Stimulated activated memory B cell treated with anti-CD40 and anti-IgM and Interleukin-4, amounts not matched to agents 10 μg/mL and 1 μg/mL and 100 μg/mL, for 72 hours (primary cell): ENCODE data around the gene RBPJ.
A peak's percentile ranks its signal among the peaks of the same experiment; 100 is the strongest.

ENCODE experiments used
- ATAC-seq: fragments of 150-1000 bp; cut with Tn5 transposase; 2 replicates; pipeline ENCODE4 v1.10.0; 2021
- H3K27ac Mint-ChIP-seq: one replicate; pipeline ENCODE4 v1.8.0; 2022; ENCODE audit warnings: mild to moderate bottlenecking, mixed read lengths
- H3K27me3 Mint-ChIP-seq: one replicate; pipeline ENCODE4 v1.8.0; 2022; ENCODE audit warnings: mixed read lengths
- H3K36me3 Mint-ChIP-seq: one replicate; pipeline ENCODE4 v1.8.0; 2022; ENCODE audit warnings: mixed read lengths
- H3K4me1 Mint-ChIP-seq: one replicate; pipeline ENCODE4 v1.8.0; 2022; ENCODE audit warnings: mixed read lengths
- H3K4me3 Mint-ChIP-seq: one replicate; pipeline ENCODE4 v1.8.0; 2022; ENCODE audit warnings: mild to moderate bottlenecking, moderate library complexity, mixed read lengths
- H3K9me3 Mint-ChIP-seq: one replicate; pipeline ENCODE4 v1.8.0; 2022; ENCODE audit warnings: mixed read lengths

RBPJ gene

GRCh38 chr4:26319467-26319948, 1.3 kb upstream of the RBPJ start:
- ATAC-seq: peak; percentile 89
- H3K4me3 Mint-ChIP-seq: peak overlapping the region; percentile 95

GRCh38 chr4:26319949-26320537, 771 bp upstream of the RBPJ start:
- ATAC-seq: peak; percentile 55
- Mint-ChIP-seq H3K4me3 (peak overlapping the region; percentile 95), H3K27me3 (no peaks in the 10 kb centered on the region), H3K9me3 (peaks cover 15% of the 10 kb centered on the region), H3K27ac (peak overlapping the region; percentile 97), H3K36me3 (peaks cover 4% of the 10 kb centered on the region), H3K4me1 (peaks cover 41% of the 10 kb centered on the region)

More at GRCh38 chr4:26319467-26319948, 1.3 kb upstream of the RBPJ start:
- Mint-ChIP-seq H3K9me3 (peaks cover 15% of the 10 kb centered on the region), H3K4me1 (peaks cover 38% of the 10 kb centered on the region), H3K27ac (peak overlapping the region; percentile 97), H3K36me3 (peaks cover 4% of the 10 kb centered on the region), H3K27me3 (no peaks in the 10 kb centered on the region)

GRCh38 chr4:26321373-26322221, 783 bp downstream of the RBPJ start:
- no peak for ATAC-seq
- H3K9me3 Mint-ChIP-seq: peaks cover 11% of the 10 kb centered on the region

GRCh38 chr4:26322346-26322745, 1.5 kb downstream of the RBPJ start:
- Mint-ChIP-seq H3K27ac (peak overlapping the region; percentile 97), H3K9me3 (peaks cover 6% of the 10 kb centered on the region), H3K4me1 (peaks cover 45% of the 10 kb centered on the region), H3K36me3 (peaks cover 4% of the 10 kb centered on the region), H3K27me3 (no peaks in the 10 kb centered on the region), H3K4me3 (peak overlapping the region; percentile 98)
- no peak for ATAC-seq

More at GRCh38 chr4:26321373-26322221, 783 bp downstream of the RBPJ start:
- H3K4me1 Mint-ChIP-seq: peaks cover 45% of the 10 kb centered on the region
- no peaks in the 10 kb centered on the region for H3K27me3 Mint-ChIP-seq
- peaks cover 4% of the 10 kb centered on the region for H3K36me3 Mint-ChIP-seq
- peak overlapping the region; percentile 97 for H3K27ac Mint-ChIP-seq
- H3K4me3 Mint-ChIP-seq: peak overlapping the region; percentile 98

- Mint-ChIP-seq H3K27me3 (no peaks in the 10 kb centered on the region), H3K36me3 (peaks cover 4% of the 10 kb centered on the region), H3K4me3 (no peak overlapping the region), H3K4me1 (peaks cover 40% of the 10 kb centered on the region), H3K9me3 (no peaks in the 10 kb centered on the region), H3K27ac (no peak overlapping the region)
- no peak for ATAC-seq
Observed at GRCh38 chr4:26323821-26324220, 3.0 kb downstream of the RBPJ start.

GRCh38 chr4:26325191-26325590, 4.4 kb downstream of the RBPJ start:
- Mint-ChIP-seq H3K4me3 (no peak overlapping the region), H3K36me3 (peaks cover 4% of the 10 kb centered on the region), H3K9me3 (no peaks in the 10 kb centered on the region), H3K4me1 (peaks cover 46% of the 10 kb centered on the region), H3K27me3 (no peaks in the 10 kb centered on the region), H3K27ac (no peak overlapping the region)
- no peak for ATAC-seq

- Mint-ChIP-seq H3K4me3 (no peak overlapping the region), H3K9me3 (no peaks in the 10 kb centered on the region), H3K27me3 (no peaks in the 10 kb centered on the region), H3K4me1 (peaks cover 57% of the 10 kb centered on the region), H3K27ac (no peak overlapping the region), H3K36me3 (peaks cover under 1% of the 10 kb centered on the region)
- no peak for ATAC-seq
Observed at GRCh38 chr4:26326791-26327190, 6.0 kb downstream of the RBPJ start.

- Mint-ChIP-seq H3K27ac (no peak overlapping the region), H3K27me3 (no peaks in the 10 kb centered on the region), H3K4me3 (no peak overlapping the region), H3K9me3 (no peaks in the 10 kb centered on the region), H3K4me1 (peaks cover 40% of the 10 kb centered on the region), H3K36me3 (no peaks in the 10 kb centered on the region)
- ATAC-seq: peak; percentile 63
Observed at GRCh38 chr4:26330186-26330787, 9.5 kb downstream of the RBPJ start.

- no peak for ATAC-seq
- Mint-ChIP-seq H3K36me3 (no peaks in the 10 kb centered on the region), H3K4me1 (peaks cover 46% of the 10 kb centered on the region), H3K27ac (no peak overlapping the region), H3K9me3 (no peaks in the 10 kb centered on the region), H3K27me3 (no peaks in the 10 kb centered on the region), H3K4me3 (no peak overlapping the region)
Observed at GRCh38 chr4:26330946-26331345, 10.1 kb downstream of the RBPJ start.

- Mint-ChIP-seq H3K27me3 (no peaks in the 10 kb centered on the region), H3K27ac (no peak overlapping the region), H3K36me3 (no peaks in the 10 kb centered on the region), H3K4me1 (peaks cover 51% of the 10 kb centered on the region), H3K9me3 (no peaks in the 10 kb centered on the region), H3K4me3 (no peak overlapping the region)
- ATAC-seq: no peak
Observed at GRCh38 chr4:26331380-26331950, 10.7 kb downstream of the RBPJ start.

- Mint-ChIP-seq H3K27me3 (no peaks in the 10 kb centered on the region), H3K27ac (no peak overlapping the region), H3K4me3 (no peak overlapping the region), H3K4me1 (peaks cover 57% of the 10 kb centered on the region), H3K36me3 (no peaks in the 10 kb centered on the region), H3K9me3 (no peaks in the 10 kb centered on the region)
- no peak for ATAC-seq
Observed at GRCh38 chr4:26334366-26334765, 13.6 kb downstream of the RBPJ start.

GRCh38 chr4:26337612-26338011, 16.8 kb downstream of the RBPJ start:
- Mint-ChIP-seq H3K9me3 (no peaks in the 10 kb centered on the region), H3K36me3 (no peaks in the 10 kb centered on the region), H3K27me3 (no peaks in the 10 kb centered on the region), H3K4me1 (peaks cover 65% of the 10 kb centered on the region), H3K27ac (no peak overlapping the region), H3K4me3 (no peak overlapping the region)
- ATAC-seq: no peak

- H3K27ac Mint-ChIP-seq: no peak overlapping the region
Observed at GRCh38 chr4:26342328-26343037, 21.7 kb downstream of the RBPJ start.

GRCh38 chr4:26343038-26343398, 22.2 kb downstream of the RBPJ start:
- Mint-ChIP-seq H3K36me3 (peaks cover 11% of the 10 kb centered on the region), H3K4me1 (peaks cover 58% of the 10 kb centered on the region), H3K4me3 (no peak overlapping the region), H3K27ac (no peak overlapping the region), H3K27me3 (no peaks in the 10 kb centered on the region), H3K9me3 (no peaks in the 10 kb centered on the region)
- no peak for ATAC-seq

More at GRCh38 chr4:26342328-26343037, 21.7 kb downstream of the RBPJ start:
- Mint-ChIP-seq H3K4me1 (peaks cover 62% of the 10 kb centered on the region), H3K4me3 (no peak overlapping the region), H3K9me3 (no peaks in the 10 kb centered on the region), H3K36me3 (peaks cover 9% of the 10 kb centered on the region), H3K27me3 (no peaks in the 10 kb centered on the region)
- ATAC-seq: no peak
